CD14-positive monocyte (primary cell): ENCODE data around the gene ERG. TPM values are rescaled to one million over a fixed set of nuclear protein-coding genes. Genes with fewer than 3 reads are reported as not detected.
A peak's percentile ranks its signal among the peaks of the same experiment; 100 is the strongest.

Experiments
- DNase-seq, 3 donors: peaks; one replicate each; pipeline ENCODE4 v3.0.0-alpha.2; 2011 to 2022
- H2AFZ ChIP-seq: 2 replicates; pipeline ENCODE4 v1.6.0; 2012; ENCODE audit warnings: mild to moderate bottlenecking, low read depth, low read length, inconsistent platforms; ENCODE audit not compliant: insufficient read depth, poor library complexity, severe bottlenecking
- H3K27ac ChIP-seq, 2 donors: 1 replicate in 1 of 2; 2 replicates in 1 of 2; pipeline ENCODE4 v1.5.1; 2012 to 2013; ENCODE audit warnings: low read length in 2 of 2, control low read depth in 1 of 2, inconsistent platforms in 1 of 2, low read depth in 1 of 2, mild to moderate bottlenecking in 1 of 2
- H3K27me3 ChIP-seq, 2 donors: one replicate each; pipeline versions ENCODE4 v1.6.0 to v1.6.1; 2011 to 2013; ENCODE audit warnings: low read length in 2 of 2; ENCODE audit not compliant: control insufficient read depth in 2 of 2, insufficient read depth in 2 of 2
- H3K36me3 ChIP-seq, 2 donors: replicated peaks in 1 of 2; 1 replicate in 1 of 2; 2 replicates in 1 of 2; pipeline versions ENCODE4 v1.5.1 to v1.6.1; 2012 to 2013; ENCODE audit warnings: low read length in 2 of 2, control low read depth in 1 of 2, inconsistent platforms in 1 of 2, mild to moderate bottlenecking in 1 of 2; ENCODE audit not compliant: insufficient read depth in 2 of 2, control insufficient read depth in 1 of 2
- H3K4me1 ChIP-seq, 2 donors: 1 replicate in 1 of 2; 2 replicates in 1 of 2; pipeline versions ENCODE4 v1.5.1 to v1.6.1; 2012 to 2013; ENCODE audit warnings: low read length in 2 of 2, control low read depth in 1 of 2, inconsistent platforms in 1 of 2, mild to moderate bottlenecking in 1 of 2, moderate library complexity in 1 of 2; ENCODE audit not compliant: insufficient read depth in 2 of 2, control insufficient read depth in 1 of 2
- H3K4me2 ChIP-seq: replicated peaks from 2 replicates; pipeline ENCODE3; 2012; ENCODE audit warnings: low read length, moderate library complexity, mild to moderate bottlenecking; ENCODE audit not compliant: poor library complexity, severe bottlenecking; ENCODE audit errors: extremely low read depth
- H3K4me3 ChIP-seq, 3 experiments: fragments of 200-600 bp in 1 of 3; sonication (generic) in 1 of 3; replicated peaks in 1 of 3; 1 replicate in 2 of 3; 2 replicates in 1 of 3; pipeline ENCODE4 v1.5.1; 2011 to 2013; ENCODE audit warnings: low read length in 3 of 3, mild to moderate bottlenecking in 3 of 3, control low read depth in 2 of 3, low read depth in 2 of 3, inconsistent platforms in 1 of 3, moderate library complexity in 1 of 3
- H3K79me2 ChIP-seq: 2 replicates; pipeline ENCODE4 v1.6.0; 2012; ENCODE audit warnings: mild to moderate bottlenecking, control low read depth, inconsistent platforms, low read length, moderate library complexity; ENCODE audit not compliant: insufficient read depth
- H3K9ac ChIP-seq: 2 replicates; pipeline ENCODE4 v1.6.0; 2017; ENCODE audit warnings: low read length, mild to moderate bottlenecking; ENCODE audit not compliant: insufficient read depth, poor library complexity, severe bottlenecking
- H3K9me3 ChIP-seq, 2 donors: replicated peaks in 1 of 2; 1 replicate in 1 of 2; 2 replicates in 1 of 2; pipeline versions ENCODE4 v1.5.1 to v1.6.1; 2012 to 2013; ENCODE audit warnings: low read length in 2 of 2, control low read depth in 1 of 2; ENCODE audit not compliant: control insufficient read depth in 1 of 2, insufficient read depth in 1 of 2
- H4K20me1 ChIP-seq: 2 replicates; pipeline ENCODE4 v1.6.0; 2012; ENCODE audit warnings: mild to moderate bottlenecking, low read length, control low read depth, moderate library complexity; ENCODE audit not compliant: insufficient read depth
- H3K27ac Mint-ChIP-seq, 7 donors: one replicate each; pipeline ENCODE4 v1.8.0; 2020; ENCODE audit warnings: mild to moderate bottlenecking in 7 of 7, mixed read lengths in 7 of 7, moderate library complexity in 6 of 7, inconsistent platforms in 2 of 7
- H3K27me3 Mint-ChIP-seq, 3 donors: one replicate each; pipeline ENCODE4 v1.8.0; 2021 to 2022; ENCODE audit warnings: low read depth in 3 of 3, mild to moderate bottlenecking in 3 of 3, mixed read lengths in 3 of 3, moderate library complexity in 3 of 3, inconsistent platforms in 1 of 3
- H3K36me3 Mint-ChIP-seq, 2 donors: one replicate each; pipeline ENCODE4 v1.8.0; 2020; ENCODE audit warnings: mixed read lengths in 2 of 2, inconsistent platforms in 1 of 2, mild to moderate bottlenecking in 1 of 2
- H3K4me1 Mint-ChIP-seq: one replicate; pipeline ENCODE4 v1.8.0; 2020; ENCODE audit warnings: mild to moderate bottlenecking, mixed read lengths
- H3K4me3 Mint-ChIP-seq, 2 donors: one replicate each; pipeline ENCODE4 v1.8.0; 2020; ENCODE audit warnings: mild to moderate bottlenecking in 2 of 2, mixed read lengths in 2 of 2, moderate library complexity in 1 of 2
- H3K9me3 Mint-ChIP-seq, 7 donors: one replicate each; pipeline ENCODE4 v1.8.0; 2020 to 2022; ENCODE audit warnings: mixed read lengths in 7 of 7, mild to moderate bottlenecking in 6 of 7, moderate library complexity in 6 of 7, inconsistent platforms in 2 of 7
- CTCF ChIP-seq: fragments of 200-600 bp; IDR thresholded peaks from one replicate; pipeline ENCODE4 v1.8.0; 2022; ENCODE audit warnings: antibody characterized with exemption, mild to moderate bottlenecking
- WGBS: methylation state at CpG from one replicate; pipeline ENCODE4 v1.1.5; 2013; ENCODE audit warnings: missing lambda C conversion rate; ENCODE audit not compliant: insufficient coverage; 5-methylcytosine and 5-hydroxymethylcytosine counted together
- intact Hi-C, 2 donors: fragments of 100-400 bp; cut with micrococcal nuclease; formaldehyde crosslinking; loops; one replicate each; pipeline versions ENCODE4 v1.15.0 to v1.15.1; 2023
- polyA plus RNA-seq, 3 donors: library from polyadenylated mRNA; depleted of rRNA in 1 of 3; unstranded in 2 of 3; stranded (reverse) in 1 of 3; fragments of 300-500 nt in 2 of 3; fragments of >200 nt in 1 of 3; fragmentation: Illumina TruSeq in 2 of 3; gene quantifications; 1 replicate in 2 of 3; 2 replicates in 1 of 3; pipeline ENCODE4 v1.2.3, GENCODE V29; 2012 to 2021

The ERG gene
- polyA plus RNA-seq, 3 donors, result 0.16 to 0.22 TPM; not detected in 1

GRCh38 chr21:38486706-38487105 lies 11.6 kb downstream of the ERG start:
- WGBS, result no CpG with 5 or more reads among the region's 6 CpGs
- Histone ChIP-seq H4K20me1 (no peaks in the 10 kb centered on the region), H3K9ac (no peak overlapping the region), H2AFZ (no peak overlapping the region), H3K4me3 (no peak overlapping the region), H3K79me2 (peaks cover 68% of the 10 kb centered on the region), H3K27ac (no peak overlapping the region), H3K9me3 (no peaks in the 10 kb centered on the region), H3K36me3 (no peaks in the 10 kb centered on the region), H3K4me1 (peaks cover 24 to 48% of the 10 kb centered on the region in 2 donors), H3K4me2 (no peak overlapping the region), H3K27me3 (no peaks in the 10 kb centered on the region)
- TF ChIP-seq CTCF, result no peak
- Mint-ChIP-seq H3K9me3 (no peaks in the 10 kb centered on the region), H3K4me1 (peaks cover 55% of the 10 kb centered on the region), H3K4me3 (no peak overlapping the region), H3K27ac (peak overlapping the region in 2 of 7 donors; percentile 25 to 34), H3K36me3 (no peaks in the 10 kb centered on the region), H3K27me3 (no peaks in the 10 kb centered on the region)
- intact Hi-C loops, result no loop called here
- peak; percentile 60 to 87 (median 67) for DNase-seq

- Mint-ChIP-seq H3K27ac (peak overlapping the region in 1 of 7 donors; percentile 31), H3K4me3 (no peak overlapping the region), H3K9me3 (no peaks in the 10 kb centered on the region), H3K4me1 (peaks cover 50% of the 10 kb centered on the region), H3K36me3 (no peaks in the 10 kb centered on the region), H3K27me3 (no peaks in the 10 kb centered on the region)
- TF ChIP-seq CTCF, result no peak
- DNase-seq, result no peak
- H3K36me3 ChIP-seq, result no peaks in the 10 kb centered on the region
- no peak overlapping the region for H2AFZ ChIP-seq
- peaks cover 69% of the 10 kb centered on the region for H3K79me2 ChIP-seq
- WGBS, result no CpG with 5 or more reads among the region's 5 CpGs
- H3K4me2 ChIP-seq, result no peak overlapping the region
- peaks cover 21 to 44% of the 10 kb centered on the region in 2 donors for H3K4me1 ChIP-seq
- H4K20me1 ChIP-seq, result no peaks in the 10 kb centered on the region
- H3K9me3 ChIP-seq, result no peaks in the 10 kb centered on the region
- no peak overlapping the region for H3K9ac ChIP-seq
- intact Hi-C loops, result no loop called here
- H3K27ac ChIP-seq, result no peak overlapping the region
- H3K27me3 ChIP-seq, result no peaks in the 10 kb centered on the region
- H3K4me3 ChIP-seq, result no peak overlapping the region
These were observed 12.1 kb downstream of the ERG start for GRCh38 chr21:38486221-38486620.
